Peyer's patch (tissue), 4 donors: ENCODE data around the gene ADM2. TPM values are rescaled to one million over a fixed set of nuclear protein-coding genes. Genes with fewer than 3 reads are reported as not detected.
A peak's percentile ranks its signal among the peaks of the same experiment; 100 is the strongest.

Experiments used
- DNase-seq, 3 donors: peaks; one replicate each; pipeline ENCODE4 v3.0.0-alpha.2; 2017 to 2019
- H3K27ac ChIP-seq, 4 donors: fragments of 200-600 bp; sonication (generic); one replicate each; pipeline ENCODE4 v1.5.1; 2016 to 2019
- H3K27me3 ChIP-seq, 2 donors: fragments of 200-600 bp; sonication (generic); one replicate each; pipeline ENCODE4 v1.5.1; 2019
- H3K36me3 ChIP-seq, 3 donors: fragments of 200-600 bp; sonication (generic); one replicate each; pipeline ENCODE4 v1.5.1; 2016 to 2019
- H3K4me1 ChIP-seq, 4 donors: fragments of 200-600 bp; sonication (generic); one replicate each; pipeline ENCODE4 v1.5.1; 2016 to 2019
- H3K4me3 ChIP-seq, 4 donors: fragments of 200-600 bp; sonication (generic); 1 replicate in 3 of 4; 2 replicates in 1 of 4; pipeline ENCODE4 v1.5.1; 2016 to 2019; ENCODE audit warnings: mild to moderate bottlenecking in 1 of 4
- H3K9me3 ChIP-seq, 4 donors: fragments of 200-600 bp; sonication (generic); one replicate each; pipeline ENCODE4 v1.5.1; 2016 to 2019; ENCODE audit warnings: mild to moderate bottlenecking in 1 of 4
- CTCF ChIP-seq, 6 experiments: fragments of 450-650 bp in 4 of 6; fragments of 200-600 bp in 2 of 6; sonication (generic) in 1 of 6; IDR thresholded peaks; one replicate each; pipeline ENCODE4 v1.5.1; 2017 to 2019; ENCODE audit warnings: antibody characterized with exemption in 6 of 6, mild to moderate bottlenecking in 3 of 6, moderate library complexity in 1 of 6
- POLR2A ChIP-seq, 2 donors: fragments of 450-650 bp; IDR thresholded peaks; one replicate each; pipeline ENCODE4 v1.5.1; 2017; ENCODE audit warnings: antibody characterized with exemption in 2 of 2, mild to moderate bottlenecking in 2 of 2, moderate library complexity in 2 of 2
- total RNA-seq, 4 donors: library from RNA; depleted of rRNA; stranded (reverse); fragments of >200 nt; gene quantifications; one replicate each; pipeline ENCODE4 v1.1.0, GENCODE V29; 2016

The ADM2 gene
- total RNA-seq, 4 donors from 2014 or later = 0.83 to 8.4 (median 5.8) TPM

DNA sequence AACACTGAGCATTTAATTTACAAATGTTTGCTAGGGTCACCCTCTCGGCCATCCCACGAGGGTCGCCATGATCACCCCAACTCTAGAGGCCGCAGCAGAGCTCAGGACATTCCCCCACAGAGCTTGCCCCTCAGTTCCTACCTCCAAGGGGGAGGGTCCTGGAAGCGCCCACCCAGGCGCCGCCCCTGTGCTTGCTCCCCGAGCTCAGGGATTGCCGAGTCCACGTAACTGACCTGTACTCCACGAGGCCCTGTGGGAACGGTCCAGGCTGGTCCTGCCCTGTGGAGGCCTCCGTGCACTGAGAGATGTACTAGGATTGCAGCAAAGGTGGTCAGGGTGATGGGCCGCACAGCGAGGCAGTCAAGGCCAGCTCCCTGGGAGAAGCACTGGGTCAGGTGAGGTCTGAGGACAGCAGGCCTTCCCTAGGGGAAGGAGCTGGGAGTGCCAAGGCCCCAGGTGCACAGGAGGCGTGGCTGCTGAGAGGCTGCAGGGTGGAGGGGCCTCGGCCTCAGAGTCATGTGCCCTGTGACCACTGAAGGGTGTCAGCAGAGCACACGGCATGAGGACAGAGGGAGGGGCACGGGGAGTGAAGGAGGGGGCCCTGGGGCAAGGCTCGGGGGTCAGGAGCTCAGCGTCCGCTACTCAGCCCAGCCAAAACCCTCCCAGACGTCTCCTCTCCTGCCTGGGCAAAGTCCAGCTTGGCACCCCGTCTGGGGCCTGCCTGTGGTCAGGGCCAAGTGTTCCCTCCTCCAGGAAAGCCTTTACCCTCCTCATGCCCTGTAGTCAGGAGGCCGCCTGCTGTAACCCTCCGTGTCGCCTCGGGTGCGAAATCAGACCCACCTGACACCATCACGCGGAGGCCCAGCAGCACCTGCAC is 2.9 kb downstream of the ADM2 start:
- Histone ChIP-seq H3K27ac (peak overlapping the region in 3 of 4 donors; percentile 48 to 79 (median 69)), H3K9me3 (no peaks in the 10 kb centered on the region), H3K4me1 (peaks cover 0 to 41% (median 20%) of the 10 kb centered on the region in 4 donors), H3K4me3 (peak overlapping the region in 1 of 4 donors; percentile 5), H3K36me3 (no peaks in the 10 kb centered on the region), H3K27me3 (peaks cover 0 to 22% of the 10 kb centered on the region in 2 donors)
- peak in 2 of 6 experiments; percentile 17 to 18 for TF ChIP-seq CTCF (IDR thresholded peaks at IDR 0.05)
- no peak for TF ChIP-seq POLR2A (IDR thresholded peaks at IDR 0.05)
- peak; percentile 77 to 83 (median 79) for DNase-seq

GRCh38 chr22:50485221-50486131 is 4.1 kb downstream of the ADM2 start:
- H3K4me3 ChIP-seq = no peak overlapping the region
- peak in 2 of 3 donors; percentile 75 to 78 for DNase-seq
- H3K27ac ChIP-seq = peak overlapping the region in 2 of 4 donors; percentile 49 to 69
- no peaks in the 10 kb centered on the region for H3K36me3 ChIP-seq
- TF ChIP-seq POLR2A (IDR thresholded peaks at IDR 0.05) (no peak), CTCF (IDR thresholded peaks at IDR 0.05) (no peak)
- peaks cover 0 to 20% of the 10 kb centered on the region in 2 donors for H3K27me3 ChIP-seq
- peaks cover 0 to 41% (median 20%) of the 10 kb centered on the region in 4 donors for H3K4me1 ChIP-seq
- no peaks in the 10 kb centered on the region for H3K9me3 ChIP-seq

- Histone ChIP-seq H3K4me1 (peaks cover 0 to 31% (median 15%) of the 10 kb centered on the region in 4 donors), H3K9me3 (no peaks in the 10 kb centered on the region), H3K4me3 (no peak within 1 kb of the TSS), H3K36me3 (no peaks in the 10 kb centered on the region), H3K27me3 (peaks cover 0 to 7% of the 10 kb centered on the region in 2 donors), H3K27ac (peak within 1 kb of the TSS in 1 of 4 donors; percentile 49)
- TF ChIP-seq POLR2A (IDR thresholded peaks at IDR 0.05) (no peak), CTCF (IDR thresholded peaks at IDR 0.05) (no peak)
- DNase-seq = peak in 1 of 3 donors; percentile 44
Observed at GRCh38 chr22:50486561-50487289, 5.4 kb downstream of the ADM2 start, which contains the start of gene MIOX. Gene MIOX (plus strand): TSS chr22:50486859. CDS start chr22:50486898, 39 bp downstream.

DNA sequence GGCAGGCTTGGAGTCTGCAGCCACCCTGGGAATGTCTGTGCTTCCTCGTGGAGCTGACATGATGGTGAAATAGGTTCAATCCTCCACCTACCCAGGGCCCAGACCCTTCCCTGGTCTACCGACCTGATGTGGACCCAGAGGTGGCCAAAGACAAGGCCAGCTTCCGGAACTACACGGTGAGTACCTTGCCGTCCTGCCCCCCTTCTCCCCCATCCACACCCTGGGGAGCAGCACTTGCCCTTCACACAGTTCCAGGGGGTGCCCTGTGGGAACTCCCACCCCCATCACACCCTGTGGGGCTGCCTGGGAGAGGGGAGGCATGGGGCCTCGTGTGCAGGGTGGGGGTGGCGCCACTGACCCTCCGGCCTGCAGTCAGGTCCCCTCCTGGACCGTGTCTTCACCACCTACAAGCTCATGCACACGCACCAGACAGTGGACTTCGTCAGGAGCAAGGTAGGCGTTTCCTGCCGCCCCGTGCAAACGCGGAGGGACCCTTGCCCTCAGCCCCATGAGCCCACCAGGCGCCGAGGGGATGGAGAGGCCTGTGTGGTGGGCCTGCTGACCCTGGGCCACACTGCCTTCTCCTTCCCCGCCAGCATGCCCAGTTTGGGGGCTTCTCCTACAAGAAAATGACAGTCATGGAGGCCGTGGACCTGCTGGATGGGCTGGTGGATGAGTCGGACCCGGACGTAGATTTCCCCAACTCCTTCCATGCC is 6.1 kb downstream of the ADM2 start:
- DNase-seq = no peak

More for the DNA sequence above, 6.1 kb downstream of the ADM2 start:
- peaks cover 0 to 23% (median 11%) of the 10 kb centered on the region in 4 donors for H3K4me1 ChIP-seq
- no peaks in the 10 kb centered on the region for H3K36me3 ChIP-seq
- H3K27me3 ChIP-seq = peaks cover 0 to under 1% of the 10 kb centered on the region in 2 donors
- H3K27ac ChIP-seq = no peak overlapping the region
- TF ChIP-seq CTCF (IDR thresholded peaks at IDR 0.05) = no peak
- no peak overlapping the region for H3K4me3 ChIP-seq
- no peaks in the 10 kb centered on the region for H3K9me3 ChIP-seq
